ENCODE data around the gene TMEM151B.

TMEM151B gene

DNA sequence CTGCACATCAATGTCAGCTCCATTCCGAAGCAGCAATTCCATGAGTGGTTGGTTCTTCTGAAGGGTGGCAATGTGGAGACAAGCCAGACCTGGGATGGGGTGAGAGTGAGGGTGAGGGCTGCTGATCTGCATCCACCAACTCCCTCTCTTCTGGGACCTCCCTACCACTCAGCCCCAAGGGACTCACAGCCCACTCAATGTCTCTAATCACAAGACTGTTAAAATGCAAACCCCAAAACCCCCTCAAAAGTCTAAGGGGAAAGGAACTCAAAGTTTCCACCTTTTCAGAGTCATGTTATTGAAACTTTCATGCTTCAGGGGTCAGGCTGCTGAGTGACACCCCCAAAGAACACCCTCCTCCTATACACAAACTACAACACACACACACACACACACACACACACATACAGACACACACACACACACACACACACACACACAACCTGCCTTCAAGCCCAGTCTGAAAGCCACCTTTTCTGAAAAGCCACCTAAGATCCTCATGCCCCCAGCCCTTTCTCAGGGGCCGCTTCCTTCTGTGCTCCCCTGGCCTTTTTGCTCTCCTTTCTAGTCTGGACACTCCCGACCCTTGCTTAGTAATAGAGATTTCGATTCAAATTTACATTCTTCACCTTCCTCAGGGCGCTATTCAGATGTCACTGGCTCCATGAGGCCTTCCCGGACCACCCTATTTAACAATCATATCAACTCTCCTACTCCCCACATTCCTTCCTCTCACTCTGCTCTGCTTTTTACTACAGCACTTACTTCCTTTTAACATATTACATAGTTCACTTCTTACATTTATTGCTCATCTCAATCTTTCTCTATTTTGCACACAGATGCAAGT, 9.6 kb upstream of the TMEM151B start:
- DNase-seq (ENCODE audit: insufficient read length, low spot score) (no peak), FAIRE-seq (no peak)
- no peak for TF ChIP-seq POLR2A (IDR thresholded peaks at IDR 0.05; ENCODE audit: low read depth, low read length)

- TF ChIP-seq POLR2A (IDR thresholded peaks at IDR 0.05; ENCODE audit: low read depth, low read length): no peak
- DNase-seq (ENCODE audit: insufficient read length, low spot score) (no peak), FAIRE-seq (no peak)
Measured at GRCh38 chr6:44261581-44261980, 8.7 kb upstream of the TMEM151B start.

GRCh38 chr6:44262467-44263353, 7.5 kb upstream of the TMEM151B start:
- TF ChIP-seq POLR2A (IDR thresholded peaks at IDR 0.05; ENCODE audit: low read depth, low read length): 0 out of 2 replicates have a peak, but pooled peaks have one; percentile 9
- FAIRE-seq (no peak), DNase-seq (ENCODE audit: insufficient read length, low spot score) (no peak)

DNA sequence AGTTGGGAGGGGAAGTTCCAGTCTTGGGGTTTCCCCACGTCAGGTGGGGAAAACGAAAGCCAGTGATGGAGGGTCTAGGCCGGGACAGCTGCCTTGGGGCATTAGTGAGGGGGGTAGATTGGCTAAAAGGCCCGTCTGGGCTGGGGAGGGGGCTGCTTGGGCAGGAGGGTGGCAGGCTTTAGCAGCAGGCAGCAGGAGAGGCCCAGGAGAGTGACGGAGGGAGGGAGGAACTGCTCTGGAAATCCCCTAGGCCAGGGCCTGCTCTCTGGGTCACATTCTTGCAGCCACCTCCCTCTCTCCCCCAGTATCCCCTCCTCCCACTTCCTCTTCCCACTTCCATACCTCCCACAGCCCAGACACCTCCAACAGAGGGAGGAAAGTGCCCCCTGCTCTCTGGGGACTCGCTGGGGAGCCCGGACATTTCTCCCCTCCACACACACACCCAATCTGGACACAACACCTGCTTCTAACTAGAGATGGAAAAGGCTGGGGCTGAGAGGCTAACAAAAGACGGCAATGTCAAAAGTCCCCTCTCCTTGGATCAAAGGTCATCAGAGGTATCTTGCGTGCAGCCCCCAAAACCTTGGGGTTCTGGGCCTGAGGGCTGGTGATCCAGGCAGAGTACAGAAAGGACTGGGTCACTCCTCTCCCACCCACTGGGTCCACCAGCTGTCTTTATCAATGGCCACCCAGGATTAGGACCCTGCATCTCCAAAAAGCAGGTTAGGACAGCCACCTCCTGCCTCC, 6.7 kb upstream of the TMEM151B start:
- no peak for FAIRE-seq
- no peak for TF ChIP-seq POLR2A (IDR thresholded peaks at IDR 0.05; ENCODE audit: low read depth, low read length)
- no peak for DNase-seq (ENCODE audit: insufficient read length, low spot score)

- TF ChIP-seq POLR2A (IDR thresholded peaks at IDR 0.05; ENCODE audit: low read depth, low read length): no peak
- FAIRE-seq: no peak
Measured at GRCh38 chr6:44264154-44265006, 5.9 kb upstream of the TMEM151B start.

GRCh38 chr6:44265007-44265721, 5.1 kb upstream of the TMEM151B start, which contains the start of gene NFKBIE:
Gene NFKBIE (minus strand): TSS chr6:44265551. CDS start chr6:44265346, 205 bp downstream.
- DNase-seq (ENCODE audit: insufficient read length, low spot score) (peak; percentile 100), FAIRE-seq (no peak)
- peak; percentile 98 for TF ChIP-seq POLR2A (IDR thresholded peaks at IDR 0.05; ENCODE audit: low read depth, low read length)

More at GRCh38 chr6:44264154-44265006, 5.9 kb upstream of the TMEM151B start:
- DNase-seq (ENCODE audit: insufficient read length, low spot score): no peak

GRCh38 chr6:44265722-44266233, 4.5 kb upstream of the TMEM151B start:
- no peak for TF ChIP-seq POLR2A (IDR thresholded peaks at IDR 0.05; ENCODE audit: low read depth, low read length)

DNA sequence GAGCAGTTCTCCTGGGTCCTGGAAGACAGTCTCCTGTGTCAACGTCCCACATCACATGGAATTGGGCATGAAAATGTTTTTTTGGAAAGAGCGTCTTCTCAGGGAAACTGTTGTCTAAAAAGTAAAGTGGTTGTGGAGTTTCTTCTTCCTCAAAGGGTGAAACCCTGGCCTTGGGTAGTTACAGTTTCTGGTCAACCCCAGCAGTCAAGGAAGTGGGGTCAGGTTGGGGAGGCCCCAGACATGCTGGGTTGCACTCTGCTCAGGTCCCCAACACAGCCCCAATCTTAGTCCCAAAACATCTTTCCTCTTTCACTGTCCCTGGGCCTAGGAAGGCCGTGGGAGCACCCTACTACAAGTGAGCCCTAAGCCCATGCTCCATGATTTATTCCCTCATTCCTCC, 3.9 kb upstream of the TMEM151B start:
- FAIRE-seq (no peak), DNase-seq (ENCODE audit: insufficient read length, low spot score) (no peak)
- TF ChIP-seq POLR2A (IDR thresholded peaks at IDR 0.05; ENCODE audit: low read depth, low read length): no peak

More at GRCh38 chr6:44265722-44266233, 4.5 kb upstream of the TMEM151B start:
- DNase-seq (ENCODE audit: insufficient read length, low spot score): no peak
- no peak for FAIRE-seq

DNA sequence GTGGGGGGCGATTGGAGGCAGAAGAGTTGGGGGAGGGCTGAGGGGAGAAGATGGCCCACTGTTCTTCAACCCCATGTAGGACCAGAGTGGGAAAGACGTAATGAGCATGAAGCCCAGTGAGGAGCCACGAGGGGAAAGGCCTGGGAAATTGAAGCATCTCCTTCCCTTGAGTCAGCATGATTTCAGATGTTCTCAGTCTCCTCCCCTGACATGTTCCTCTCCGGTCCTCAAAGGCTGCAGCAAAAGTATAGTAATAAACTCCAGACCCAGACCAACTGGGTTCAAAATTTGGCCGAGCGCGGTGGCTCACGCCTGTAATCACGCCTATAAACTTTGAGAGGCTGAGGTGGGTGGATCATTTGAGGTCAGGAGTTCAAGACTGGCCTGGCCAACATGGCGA, 3.0 kb upstream of the TMEM151B start:
- FAIRE-seq: no peak
- no peak for TF ChIP-seq POLR2A (IDR thresholded peaks at IDR 0.05; ENCODE audit: low read depth, low read length)

GRCh38 chr6:44268095-44268628, 2.1 kb upstream of the TMEM151B start:
- no peak for DNase-seq (ENCODE audit: insufficient read length, low spot score)
- no peak for TF ChIP-seq POLR2A (IDR thresholded peaks at IDR 0.05; ENCODE audit: low read depth, low read length)
- FAIRE-seq: no peak

More for the DNA sequence above, 3.0 kb upstream of the TMEM151B start:
- DNase-seq (ENCODE audit: insufficient read length, low spot score): no peak

DNA sequence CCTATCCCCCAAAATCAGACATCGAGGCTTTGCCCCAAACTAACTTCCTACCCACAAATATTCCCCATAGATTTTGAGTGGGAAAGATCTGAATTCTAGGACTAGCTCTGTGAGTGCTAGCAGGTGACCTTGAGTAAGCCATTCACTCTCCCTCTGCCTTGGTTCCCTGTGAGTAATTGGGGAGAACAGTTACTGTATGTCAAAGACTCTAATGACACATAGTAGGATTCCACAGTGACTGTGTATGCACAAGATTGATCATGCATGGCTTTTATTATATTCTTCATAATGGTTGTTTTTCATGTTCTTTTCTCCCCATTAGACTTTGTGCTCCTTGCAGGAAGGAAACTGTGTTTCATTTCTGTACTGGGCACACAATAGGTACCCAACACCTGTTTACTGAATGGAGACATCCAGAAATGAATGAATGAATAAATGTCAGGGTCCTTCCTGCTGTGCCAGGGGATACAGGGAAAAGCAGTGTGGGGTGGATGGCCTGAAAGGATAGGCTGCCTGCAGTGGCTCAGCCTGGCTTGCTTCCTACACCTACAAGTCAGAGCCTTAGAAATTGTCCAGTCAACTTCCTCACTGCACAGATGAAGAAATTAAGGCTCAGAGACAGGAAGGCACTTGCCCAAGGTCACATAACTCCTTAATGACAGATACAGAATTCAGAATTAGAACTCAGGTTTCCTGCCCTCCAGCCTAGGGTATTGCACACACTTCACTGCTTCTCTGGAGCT, 901 bp upstream of the TMEM151B start:
- no peak for DNase-seq (ENCODE audit: insufficient read length, low spot score)
- no peak for FAIRE-seq

More for the DNA sequence above, 901 bp upstream of the TMEM151B start:
- TF ChIP-seq POLR2A (IDR thresholded peaks at IDR 0.05; ENCODE audit: low read depth, low read length): no peak
